AG09319 (cell line): ENCODE measurements around the gene CBX5.
"Not testable (repeated sequence)": the region's sequence is repeated elsewhere in the genome, so short reads cannot be mapped to it uniquely, and the experiment has no call there.

ENCODE experiments used
- DNase-seq: peaks from one replicate; pipeline ENCODE4 v3.0.0-alpha.2; 2010; ENCODE audit warnings: low read depth; ENCODE audit errors: extremely low read depth
- TF ChIP-seq, protein P1 (sequence below): IDR thresholded peaks from 2 replicates; pipeline ENCODE4 v1.5.1; 2011; ENCODE audit warnings: low read depth, mild to moderate bottlenecking, inconsistent platforms, low read length, moderate library complexity

CBX5 gene

DNA sequence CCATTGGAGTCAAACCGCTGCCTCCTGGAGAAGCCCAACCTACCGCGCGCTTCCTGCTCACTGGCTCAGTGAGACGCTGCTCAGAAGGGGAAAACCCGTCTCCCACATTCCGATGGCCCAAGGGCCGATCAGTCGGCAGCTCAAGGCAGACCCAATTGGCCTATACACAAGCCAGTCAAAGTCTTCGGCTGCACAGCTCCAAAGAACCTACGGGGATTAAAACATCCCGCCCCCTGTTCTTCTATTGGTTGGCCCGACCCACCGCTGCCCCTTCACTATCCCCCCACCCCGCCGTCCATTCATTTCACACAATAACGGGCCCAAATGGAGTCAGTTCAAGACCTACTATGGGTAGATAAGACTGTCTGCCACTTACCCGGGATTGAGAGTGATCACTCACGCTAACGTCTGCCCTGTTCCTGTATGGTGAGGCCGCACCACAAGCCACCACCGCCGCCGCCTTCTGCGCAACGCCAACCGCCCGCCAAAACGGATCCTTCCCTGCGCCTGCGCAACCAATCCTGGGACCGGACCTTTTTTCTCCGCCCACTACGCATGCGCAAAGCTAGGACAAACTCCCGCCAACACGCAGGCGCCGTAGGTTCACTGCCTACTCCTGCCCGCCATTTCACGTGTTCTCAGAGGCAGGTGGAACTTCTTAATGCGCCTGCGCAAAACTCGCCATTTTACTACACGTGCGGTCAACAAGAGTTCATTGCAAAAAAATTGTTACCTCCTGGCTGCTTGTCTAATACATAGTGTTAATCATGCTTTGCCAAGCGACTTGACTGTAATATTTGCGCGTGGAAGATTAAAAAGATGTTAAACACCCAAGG is at the start of gene CBX5:
Gene CBX5 (minus strand): TSS at position 491 of the 836 bp plus-strand sequence. CDS start 22,472 bp downstream, outside the sequence.
- peak; percentile 100 for DNase-seq
- TF ChIP-seq, protein P1, sequence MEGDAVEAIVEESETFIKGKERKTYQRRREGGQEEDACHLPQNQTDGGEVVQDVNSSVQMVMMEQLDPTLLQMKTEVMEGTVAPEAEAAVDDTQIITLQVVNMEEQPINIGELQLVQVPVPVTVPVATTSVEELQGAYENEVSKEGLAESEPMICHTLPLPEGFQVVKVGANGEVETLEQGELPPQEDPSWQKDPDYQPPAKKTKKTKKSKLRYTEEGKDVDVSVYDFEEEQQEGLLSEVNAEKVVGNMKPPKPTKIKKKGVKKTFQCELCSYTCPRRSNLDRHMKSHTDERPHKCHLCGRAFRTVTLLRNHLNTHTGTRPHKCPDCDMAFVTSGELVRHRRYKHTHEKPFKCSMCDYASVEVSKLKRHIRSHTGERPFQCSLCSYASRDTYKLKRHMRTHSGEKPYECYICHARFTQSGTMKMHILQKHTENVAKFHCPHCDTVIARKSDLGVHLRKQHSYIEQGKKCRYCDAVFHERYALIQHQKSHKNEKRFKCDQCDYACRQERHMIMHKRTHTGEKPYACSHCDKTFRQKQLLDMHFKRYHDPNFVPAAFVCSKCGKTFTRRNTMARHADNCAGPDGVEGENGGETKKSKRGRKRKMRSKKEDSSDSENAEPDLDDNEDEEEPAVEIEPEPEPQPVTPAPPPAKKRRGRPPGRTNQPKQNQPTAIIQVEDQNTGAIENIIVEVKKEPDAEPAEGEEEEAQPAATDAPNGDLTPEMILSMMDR = no peak

DNA sequence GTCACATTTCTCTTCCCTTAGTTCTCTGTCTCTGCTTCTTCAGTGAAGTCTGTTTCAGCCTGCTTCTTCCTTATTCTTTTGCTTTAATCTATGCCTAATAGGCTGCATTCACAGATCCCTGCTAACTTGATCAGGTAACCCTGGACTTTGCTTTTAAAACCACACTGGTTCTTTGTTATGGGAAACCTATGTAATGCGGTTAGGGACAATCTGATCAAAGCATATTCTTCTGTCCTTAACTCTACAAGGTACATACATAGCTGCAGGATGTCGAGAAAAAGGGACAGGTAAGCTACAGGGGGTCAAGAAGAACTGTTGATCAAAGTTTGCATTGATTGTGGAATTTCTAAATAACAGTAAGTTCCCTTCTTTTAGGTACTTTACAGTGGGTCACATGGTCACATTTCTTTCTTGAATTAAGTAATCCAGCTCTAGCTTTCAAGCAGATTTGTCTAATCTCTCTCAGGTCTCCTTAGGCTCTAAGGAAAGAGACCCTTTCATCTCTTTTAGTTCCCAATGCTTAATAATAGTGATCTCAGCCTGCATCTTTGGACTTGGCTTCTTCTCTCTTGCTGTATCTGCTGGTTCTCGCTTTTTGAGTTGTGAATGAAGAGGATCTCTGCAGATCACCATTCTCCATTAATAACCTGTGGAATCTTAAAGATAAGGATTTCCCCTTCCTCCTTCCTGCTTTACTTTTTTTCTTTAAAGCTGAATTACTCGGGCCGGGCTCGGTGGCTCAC is 48.8 kb upstream of the CBX5 start:
- TF ChIP-seq, protein P1 = no peak
- no peak for DNase-seq

DNA sequence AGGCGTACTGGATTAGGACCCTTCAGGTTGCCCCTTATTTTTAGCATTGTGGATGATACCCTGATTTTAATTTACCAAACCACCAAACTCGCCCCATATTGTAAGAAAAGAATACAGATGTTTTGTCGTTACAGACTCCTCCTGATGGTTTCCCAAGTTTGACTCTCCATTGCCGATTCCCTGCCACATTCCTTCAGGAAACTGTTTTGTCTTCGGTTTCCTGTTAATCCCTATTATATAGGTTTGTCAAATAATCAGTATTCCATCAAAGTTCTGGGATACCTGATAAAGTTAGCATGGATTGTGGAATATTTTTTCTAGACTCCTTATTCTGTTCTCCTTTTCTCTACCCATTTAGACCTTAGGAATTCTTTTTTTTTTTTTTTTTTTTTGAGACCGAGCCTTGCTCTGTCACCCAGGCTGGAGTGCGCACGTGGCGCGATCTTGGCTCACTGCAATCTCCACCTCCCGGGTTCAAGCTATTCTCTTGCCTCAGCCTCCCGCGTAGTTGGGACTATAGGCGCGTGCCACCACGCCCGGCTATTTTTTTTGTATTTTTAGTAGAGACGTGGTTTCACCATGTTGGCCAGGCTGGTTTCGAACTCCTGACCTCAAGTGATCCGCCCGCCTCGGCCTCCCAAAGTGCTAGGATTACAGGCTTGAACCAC is 45.7 kb upstream of the CBX5 start:
- not testable (repeated sequence) for DNase-seq

DNA sequence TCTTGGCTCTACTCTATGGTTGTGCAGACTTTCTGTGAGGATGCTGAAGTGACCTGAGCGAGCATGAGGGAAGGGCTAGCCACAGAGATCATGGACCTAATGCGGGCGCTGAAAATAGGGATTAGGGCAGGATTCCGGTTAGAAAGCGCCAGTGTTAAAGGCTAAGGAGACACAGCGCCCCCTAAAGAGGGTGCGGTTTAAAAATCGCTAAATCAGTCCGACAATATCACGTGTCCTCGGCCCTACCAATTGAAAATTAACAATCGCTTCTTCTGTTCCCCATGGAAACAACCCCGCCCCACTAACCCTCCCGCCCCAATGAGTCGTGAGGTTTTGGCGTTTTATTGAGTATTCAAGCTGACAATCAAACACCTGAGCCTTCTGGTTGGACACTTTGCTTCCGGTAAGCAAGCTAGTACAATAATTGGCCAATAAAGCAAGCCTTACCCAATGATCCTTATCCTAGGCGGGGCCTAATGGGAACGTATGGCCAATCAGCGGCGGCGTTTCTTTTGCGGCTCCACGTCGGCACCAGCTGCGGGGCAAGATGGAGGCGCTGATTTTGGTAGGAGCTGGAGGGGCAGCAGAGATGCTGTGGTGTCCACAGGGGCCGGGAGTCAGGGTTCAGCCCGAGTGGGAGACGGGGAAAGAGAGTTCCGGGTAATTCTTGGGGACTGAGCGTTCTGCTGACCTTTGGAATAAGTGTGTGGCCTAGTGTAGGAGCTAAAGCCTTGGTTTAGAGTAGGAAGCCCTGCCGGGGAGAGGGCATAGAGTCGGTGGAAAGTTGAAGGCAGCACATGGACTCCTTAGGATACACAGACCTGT is 44.9 kb upstream of the CBX5 start, which contains the start of gene COPZ1:
Gene COPZ1 (plus strand): TSS at position 515 of the 825 bp plus-strand sequence. CDS start 33 bp downstream, at position 548.
- peak; percentile 99 for DNase-seq
- TF ChIP-seq, protein P1 = peak; percentile 80

DNA sequence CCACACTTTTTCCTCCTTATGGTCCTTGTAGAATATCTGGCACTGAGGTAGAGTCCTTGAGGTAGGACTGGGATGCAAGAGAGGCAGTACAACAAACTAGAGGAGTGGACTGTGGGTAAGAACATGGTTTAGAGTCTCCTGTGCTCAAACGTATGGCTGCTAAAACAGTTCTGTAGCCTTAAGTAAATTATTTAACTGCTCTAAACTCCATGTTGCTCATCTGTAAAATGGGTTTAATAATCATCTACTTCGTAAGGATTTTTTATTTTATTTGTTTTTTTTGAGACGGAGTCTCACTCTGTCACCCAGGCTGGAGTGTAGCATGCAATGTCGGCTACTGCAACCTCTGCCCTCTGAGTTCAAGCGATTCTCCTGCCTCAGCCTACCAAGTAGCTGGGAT is 41.4 kb upstream of the CBX5 start:
- TF ChIP-seq, protein P1 = no peak
- no peak for DNase-seq

DNA sequence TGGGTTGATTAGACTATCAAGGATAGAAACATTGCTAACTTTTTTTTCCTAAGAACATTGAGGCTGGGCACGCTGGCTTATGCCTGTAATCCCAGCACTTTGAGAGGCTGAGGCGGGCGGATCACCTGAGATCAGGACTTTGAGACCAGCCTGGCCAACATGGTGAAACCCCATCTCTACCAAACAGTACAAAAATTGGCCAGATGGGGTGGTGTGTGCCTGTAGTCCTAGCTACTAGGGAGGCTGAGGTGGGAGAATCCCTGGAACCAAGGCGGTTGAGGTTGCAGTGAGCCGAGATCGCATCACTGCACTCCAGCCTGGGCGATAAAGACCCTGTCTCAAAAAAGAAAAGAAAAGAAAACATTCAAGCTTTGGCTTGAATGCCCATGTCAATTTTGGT is 32.4 kb upstream of the CBX5 start:
- not testable (repeated sequence) for DNase-seq

DNA sequence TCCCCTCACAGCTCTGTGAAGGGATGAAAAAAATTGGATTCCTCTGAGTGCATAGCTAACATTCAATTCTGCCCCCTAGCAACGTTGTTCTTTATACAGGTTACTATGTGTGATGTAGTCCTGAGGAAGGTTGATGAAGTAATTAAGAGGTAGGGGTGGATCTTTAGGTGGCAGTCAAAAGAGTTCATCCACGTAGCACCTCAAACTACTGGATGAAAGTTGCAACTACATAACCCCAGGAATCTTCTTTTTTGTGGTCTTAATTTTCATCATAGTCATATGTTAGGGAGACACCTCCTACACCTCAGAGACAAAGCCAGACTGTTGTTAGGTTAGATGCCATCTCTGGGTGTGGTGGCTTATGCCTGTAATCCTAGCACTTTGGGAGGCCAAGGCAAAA is 31.1 kb upstream of the CBX5 start:
- no peak for DNase-seq
- TF ChIP-seq, protein P1 = no peak
